Measurements from ENCODE around the gene UNC13D.

The UNC13D gene

DNA sequence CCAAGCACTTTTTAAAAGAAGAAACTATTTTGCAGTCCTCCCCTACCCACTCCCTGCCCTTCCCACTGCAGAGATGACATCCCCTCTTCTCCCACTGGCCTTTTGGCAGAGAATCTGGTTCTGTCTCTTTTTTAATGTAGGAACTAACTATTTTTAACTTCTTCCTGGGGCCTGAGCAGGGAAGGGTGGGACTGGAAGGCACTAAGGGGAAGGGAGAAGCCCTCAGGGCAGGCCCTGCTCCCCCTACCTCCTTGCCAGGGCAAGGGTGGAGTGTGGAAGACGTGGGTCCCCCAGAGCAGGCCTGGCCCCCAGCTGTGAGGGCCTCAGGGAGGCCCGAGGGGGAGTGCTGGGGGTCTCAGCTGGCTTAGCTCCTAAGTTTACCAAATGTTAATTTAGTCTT is 19.5 kb downstream of the UNC13D start (continued):
- TF ChIP-seq POU6F1 (CRISPR knock-in tag; IDR thresholded peaks at IDR 0.05; ENCODE audit: borderline replicate concordance, low read depth) (no peak), TCF4 (CRISPR knock-in tag; IDR thresholded peaks at IDR 0.05; ENCODE audit: borderline replicate concordance) (no peak), ZFP30 (CRISPR knock-in tag; IDR thresholded peaks at IDR 0.05) (no peak), ESRRG (CRISPR knock-in tag; IDR thresholded peaks at IDR 0.05) (no peak), ZC3H10 (CRISPR knock-in tag; IDR thresholded peaks at IDR 0.05) (no peak), RARB (CRISPR knock-in tag; IDR thresholded peaks at IDR 0.05) (no peak), SNAI2 (CRISPR knock-in tag; IDR thresholded peaks at IDR 0.05) (no peak), TOX (CRISPR knock-in tag; IDR thresholded peaks at IDR 0.05; ENCODE audit: borderline replicate concordance) (no peak)
- TF ChIP-seq, protein P1, sequence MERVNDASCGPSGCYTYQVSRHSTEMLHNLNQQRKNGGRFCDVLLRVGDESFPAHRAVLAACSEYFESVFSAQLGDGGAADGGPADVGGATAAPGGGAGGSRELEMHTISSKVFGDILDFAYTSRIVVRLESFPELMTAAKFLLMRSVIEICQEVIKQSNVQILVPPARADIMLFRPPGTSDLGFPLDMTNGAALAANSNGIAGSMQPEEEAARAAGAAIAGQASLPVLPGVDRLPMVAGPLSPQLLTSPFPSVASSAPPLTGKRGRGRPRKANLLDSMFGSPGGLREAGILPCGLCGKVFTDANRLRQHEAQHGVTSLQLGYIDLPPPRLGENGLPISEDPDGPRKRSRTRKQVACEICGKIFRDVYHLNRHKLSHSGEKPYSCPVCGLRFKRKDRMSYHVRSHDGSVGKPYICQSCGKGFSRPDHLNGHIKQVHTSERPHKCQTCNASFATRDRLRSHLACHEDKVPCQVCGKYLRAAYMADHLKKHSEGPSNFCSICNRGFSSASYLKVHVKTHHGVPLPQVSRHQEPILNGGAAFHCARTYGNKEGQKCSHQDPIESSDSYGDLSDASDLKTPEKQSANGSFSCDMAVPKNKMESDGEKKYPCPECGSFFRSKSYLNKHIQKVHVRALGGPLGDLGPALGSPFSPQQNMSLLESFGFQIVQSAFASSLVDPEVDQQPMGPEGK (CRISPR knock-in tag; IDR thresholded peaks at IDR 0.05; ENCODE audit: borderline replicate concordance): no peak

DNA sequence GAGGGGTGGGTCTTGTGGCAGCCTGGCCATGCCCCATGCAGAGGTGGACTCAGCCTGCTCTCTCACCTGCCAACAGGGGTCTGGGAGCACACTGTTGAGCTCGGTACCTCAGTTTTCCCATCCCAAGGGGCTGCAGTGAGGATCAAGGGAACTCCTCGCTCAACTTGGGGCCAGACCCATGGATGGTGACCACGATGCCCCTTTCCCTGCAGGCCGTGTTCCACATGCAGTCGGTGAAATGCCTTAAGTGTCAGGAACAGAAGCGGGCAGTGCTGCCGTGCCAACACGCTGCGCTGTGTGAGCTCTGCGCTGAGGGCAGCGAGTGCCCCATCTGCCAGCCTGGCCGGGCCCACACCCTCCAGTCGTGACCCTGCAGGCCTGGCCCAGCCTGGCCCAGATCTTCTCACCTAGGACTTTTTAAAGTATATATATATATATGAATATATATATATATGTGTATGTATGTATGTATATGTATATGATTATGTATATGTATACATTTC is 20.1 kb downstream of the UNC13D start:
- TF ChIP-seq OSR1 (CRISPR knock-in tag; IDR thresholded peaks at IDR 0.05) (no peak), CREB5 (CRISPR knock-in tag; IDR thresholded peaks at IDR 0.05; ENCODE audit: low read depth) (no peak), ZC3H10 (CRISPR knock-in tag; IDR thresholded peaks at IDR 0.05) (no peak), POU6F1 (CRISPR knock-in tag; IDR thresholded peaks at IDR 0.05; ENCODE audit: borderline replicate concordance, low read depth) (no peak), ZNF70 (CRISPR knock-in tag; IDR thresholded peaks at IDR 0.05) (no peak), ISL1 (CRISPR knock-in tag; IDR thresholded peaks at IDR 0.05) (no peak), ZNF565 (CRISPR knock-in tag; conservative IDR thresholded peaks at IDR 0.05; ENCODE audit: low read depth) (no peak), TOX (CRISPR knock-in tag; IDR thresholded peaks at IDR 0.05; ENCODE audit: borderline replicate concordance) (no peak), RARB (CRISPR knock-in tag; IDR thresholded peaks at IDR 0.05) (no peak), ZFP30 (CRISPR knock-in tag; IDR thresholded peaks at IDR 0.05) (no peak)
- no peak for ATAC-seq

GRCh38 chr17:75823257-75824041 is 20.8 kb downstream of the UNC13D start:
- no peak for ATAC-seq
- no peak for TF ChIP-seq CSRNP3 (CRISPR knock-in tag; IDR thresholded peaks at IDR 0.05)
- no peak for TF ChIP-seq RARB (CRISPR knock-in tag; IDR thresholded peaks at IDR 0.05)
- no peak for TF ChIP-seq SNAI2 (CRISPR knock-in tag; IDR thresholded peaks at IDR 0.05)
- TF ChIP-seq ZFP3 (CRISPR knock-in tag; IDR thresholded peaks at IDR 0.05): no peak
- TF ChIP-seq ZNF8 (CRISPR knock-in tag; IDR thresholded peaks at IDR 0.05): no peak
- TF ChIP-seq ZC3H10 (CRISPR knock-in tag; IDR thresholded peaks at IDR 0.05): no peak
- no peak for TF ChIP-seq POU6F1 (CRISPR knock-in tag; IDR thresholded peaks at IDR 0.05; ENCODE audit: borderline replicate concordance, low read depth)
- TF ChIP-seq ZNF565 (CRISPR knock-in tag; conservative IDR thresholded peaks at IDR 0.05; ENCODE audit: low read depth): no peak

All from SK-N-SH treated with all-trans-retinoic acid at 6 μM for 48 hours (cell line).